ENCODE results near the gene DIAPH2. TPM values are rescaled to one million over a fixed set of nuclear protein-coding genes. Genes with fewer than 3 reads are reported as not detected.

DIAPH2 gene
- total RNA-seq, 1 experiment from 2014 or later = 15.9 TPM

- TF ChIP-seq, protein P1, sequence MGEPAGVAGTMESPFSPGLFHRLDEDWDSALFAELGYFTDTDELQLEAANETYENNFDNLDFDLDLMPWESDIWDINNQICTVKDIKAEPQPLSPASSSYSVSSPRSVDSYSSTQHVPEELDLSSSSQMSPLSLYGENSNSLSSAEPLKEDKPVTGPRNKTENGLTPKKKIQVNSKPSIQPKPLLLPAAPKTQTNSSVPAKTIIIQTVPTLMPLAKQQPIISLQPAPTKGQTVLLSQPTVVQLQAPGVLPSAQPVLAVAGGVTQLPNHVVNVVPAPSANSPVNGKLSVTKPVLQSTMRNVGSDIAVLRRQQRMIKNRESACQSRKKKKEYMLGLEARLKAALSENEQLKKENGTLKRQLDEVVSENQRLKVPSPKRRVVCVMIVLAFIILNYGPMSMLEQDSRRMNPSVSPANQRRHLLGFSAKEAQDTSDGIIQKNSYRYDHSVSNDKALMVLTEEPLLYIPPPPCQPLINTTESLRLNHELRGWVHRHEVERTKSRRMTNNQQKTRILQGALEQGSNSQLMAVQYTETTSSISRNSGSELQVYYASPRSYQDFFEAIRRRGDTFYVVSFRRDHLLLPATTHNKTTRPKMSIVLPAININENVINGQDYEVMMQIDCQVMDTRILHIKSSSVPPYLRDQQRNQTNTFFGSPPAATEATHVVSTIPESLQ (CRISPR knock-in tag; IDR thresholded peaks at IDR 0.05) = no peak
- TF ChIP-seq NR1H2 (CRISPR knock-in tag; IDR thresholded peaks at IDR 0.05) (no peak), TCF7 (CRISPR knock-in tag; IDR thresholded peaks at IDR 0.05; ENCODE audit: low read depth) (no peak)
These were observed 305.4 kb downstream of the DIAPH2 start (continued) for GRCh38 chrX:96989830-96990571.

DNA sequence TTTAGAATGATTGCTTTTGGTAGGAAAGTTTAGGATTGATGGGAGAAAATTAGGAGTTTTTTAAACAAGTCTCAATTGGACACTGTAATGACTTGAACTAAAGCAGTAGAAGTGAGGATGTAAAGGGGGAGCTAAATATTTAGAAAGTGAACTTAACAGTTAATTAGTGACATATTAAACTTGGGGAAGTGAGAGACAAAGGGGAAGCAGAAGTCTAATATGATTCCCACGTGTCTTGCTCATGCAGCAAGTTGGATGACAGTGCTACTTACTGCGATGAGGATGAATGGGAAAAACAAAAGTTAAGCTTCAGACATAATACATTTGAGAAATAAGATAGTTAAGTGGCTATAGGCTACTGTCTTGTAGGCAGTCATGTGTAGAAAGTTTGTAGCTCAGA lies 309.5 kb downstream of the DIAPH2 start:
- no peak for DNase-seq (ENCODE audit: low spot score)
- Mint-ChIP-seq H3K27me3 (ENCODE audit: low read depth) (no peaks in the 10 kb centered on the region), H3K36me3 (no peaks in the 10 kb centered on the region), H3K4me1 (peaks cover 23% of the 10 kb centered on the region), H3K9me3 (no peaks in the 10 kb centered on the region), H3K4me3 (no peak overlapping the region), H3K27ac (no peak overlapping the region)
- TF ChIP-seq IRF2 (CRISPR knock-in tag; IDR thresholded peaks at IDR 0.05; ENCODE audit: borderline replicate concordance, low read depth) (no peak), MYBL2 (CRISPR knock-in tag; IDR thresholded peaks at IDR 0.05) (no peak), GABPB1 (CRISPR knock-in tag; IDR thresholded peaks at IDR 0.05) (no peak), ZNF281 (CRISPR knock-in tag; IDR thresholded peaks at IDR 0.05) (no peak), SMAD4 (CRISPR knock-in tag; IDR thresholded peaks at IDR 0.05) (no peak), NFYB (CRISPR knock-in tag; conservative IDR thresholded peaks at IDR 0.05; ENCODE audit: low read depth) (no peak), ESRRA (CRISPR knock-in tag; IDR thresholded peaks at IDR 0.05; ENCODE audit: borderline replicate concordance) (no peak), NR1H2 (CRISPR knock-in tag; IDR thresholded peaks at IDR 0.05) (no peak), SMAD3 (CRISPR knock-in tag; IDR thresholded peaks at IDR 0.05; ENCODE audit: borderline replicate concordance) (no peak), TP53 (CRISPR knock-in tag; IDR thresholded peaks at IDR 0.05) (no peak), FOXK1 (CRISPR knock-in tag; IDR thresholded peaks at IDR 0.05) (no peak)
- ATAC-seq = no peak
- POLR2A ChIA-PET = no interaction called here
- CTCF ChIA-PET = no interaction called here

DNA sequence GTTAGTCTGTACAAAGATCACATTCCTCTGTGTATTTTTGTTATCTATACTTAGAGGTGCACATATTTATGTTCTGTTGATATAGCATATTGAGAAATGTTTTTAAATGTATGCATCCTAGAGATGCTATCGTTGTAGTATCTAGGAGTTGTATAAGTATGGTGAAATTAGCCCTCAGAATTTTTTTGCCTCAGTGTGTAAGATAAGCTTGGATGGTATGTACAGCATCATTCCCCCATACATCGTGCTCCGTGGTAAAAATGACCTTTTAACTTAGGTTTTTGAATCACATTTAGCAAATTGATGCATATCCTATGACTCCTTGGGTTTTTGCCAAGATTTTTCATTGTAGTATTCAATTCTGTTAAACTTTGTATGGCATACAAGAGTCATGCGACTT lies 312.6 kb downstream of the DIAPH2 start:
- Mint-ChIP-seq H3K4me3 (no peak overlapping the region), H3K4me1 (peaks cover 6% of the 10 kb centered on the region; the same call in 1 of the 2 replicates), H3K27me3 (ENCODE audit: low read depth) (no peaks in the 10 kb centered on the region), H3K36me3 (peaks cover 10% of the 10 kb centered on the region), H3K27ac (no peak overlapping the region), H3K9me3 (peaks cover 8% of the 10 kb centered on the region)
- no peak for ATAC-seq
- CTCF ChIA-PET = no interaction called here
- no peak for DNase-seq (ENCODE audit: low spot score)
- POLR2A ChIA-PET = no interaction called here
- no peak for TF ChIP-seq ATF1 (CRISPR knock-in tag; IDR thresholded peaks at IDR 0.05)
- no peak for TF ChIP-seq ZNF281 (CRISPR knock-in tag; IDR thresholded peaks at IDR 0.05)
- no peak for TF ChIP-seq ZNF317 (CRISPR knock-in tag; IDR thresholded peaks at IDR 0.05; ENCODE audit: borderline replicate concordance, low read depth)
- TF ChIP-seq, protein P2, sequence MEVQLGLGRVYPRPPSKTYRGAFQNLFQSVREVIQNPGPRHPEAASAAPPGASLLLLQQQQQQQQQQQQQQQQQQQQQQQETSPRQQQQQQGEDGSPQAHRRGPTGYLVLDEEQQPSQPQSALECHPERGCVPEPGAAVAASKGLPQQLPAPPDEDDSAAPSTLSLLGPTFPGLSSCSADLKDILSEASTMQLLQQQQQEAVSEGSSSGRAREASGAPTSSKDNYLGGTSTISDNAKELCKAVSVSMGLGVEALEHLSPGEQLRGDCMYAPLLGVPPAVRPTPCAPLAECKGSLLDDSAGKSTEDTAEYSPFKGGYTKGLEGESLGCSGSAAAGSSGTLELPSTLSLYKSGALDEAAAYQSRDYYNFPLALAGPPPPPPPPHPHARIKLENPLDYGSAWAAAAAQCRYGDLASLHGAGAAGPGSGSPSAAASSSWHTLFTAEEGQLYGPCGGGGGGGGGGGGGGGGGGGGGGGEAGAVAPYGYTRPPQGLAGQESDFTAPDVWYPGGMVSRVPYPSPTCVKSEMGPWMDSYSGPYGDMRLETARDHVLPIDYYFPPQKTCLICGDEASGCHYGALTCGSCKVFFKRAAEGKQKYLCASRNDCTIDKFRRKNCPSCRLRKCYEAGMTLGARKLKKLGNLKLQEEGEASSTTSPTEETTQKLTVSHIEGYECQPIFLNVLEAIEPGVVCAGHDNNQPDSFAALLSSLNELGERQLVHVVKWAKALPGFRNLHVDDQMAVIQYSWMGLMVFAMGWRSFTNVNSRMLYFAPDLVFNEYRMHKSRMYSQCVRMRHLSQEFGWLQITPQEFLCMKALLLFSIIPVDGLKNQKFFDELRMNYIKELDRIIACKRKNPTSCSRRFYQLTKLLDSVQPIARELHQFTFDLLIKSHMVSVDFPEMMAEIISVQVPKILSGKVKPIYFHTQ (CRISPR knock-in tag; IDR thresholded peaks at IDR 0.05) = no peak
- TF ChIP-seq ZNF219 (CRISPR knock-in tag; IDR thresholded peaks at IDR 0.05; ENCODE audit: borderline replicate concordance) = no peak
- TF ChIP-seq ZNF138 (CRISPR knock-in tag; conservative IDR thresholded peaks at IDR 0.05) = no peak
- TF ChIP-seq SOX15 (CRISPR knock-in tag; IDR thresholded peaks at IDR 0.05) = no peak
- TF ChIP-seq MAX (CRISPR knock-in tag; IDR thresholded peaks at IDR 0.05) = no peak
- TF ChIP-seq ETV6 (CRISPR knock-in tag; IDR thresholded peaks at IDR 0.05) = no peak
- TF ChIP-seq, protein P3, sequence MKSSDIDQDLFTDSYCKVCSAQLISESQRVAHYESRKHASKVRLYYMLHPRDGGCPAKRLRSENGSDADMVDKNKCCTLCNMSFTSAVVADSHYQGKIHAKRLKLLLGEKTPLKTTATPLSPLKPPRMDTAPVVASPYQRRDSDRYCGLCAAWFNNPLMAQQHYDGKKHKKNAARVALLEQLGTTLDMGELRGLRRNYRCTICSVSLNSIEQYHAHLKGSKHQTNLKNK (CRISPR knock-in tag; IDR thresholded peaks at IDR 0.05) = no peak
- no peak for TF ChIP-seq MYBL2 (CRISPR knock-in tag; IDR thresholded peaks at IDR 0.05)
- TF ChIP-seq CREB1 (CRISPR knock-in tag; IDR thresholded peaks at IDR 0.05) = no peak
